ENCODE data around the gene DNM2. TPM values are rescaled to one million over a fixed set of nuclear protein-coding genes. Genes with fewer than 3 reads are reported as not detected.
A peak's percentile ranks its signal among the peaks of the same experiment; 100 is the strongest.

DNM2 gene
- total RNA-seq, 6 donors from 2014 or later: 238 to 744 (median 318) TPM

GRCh38 chr19:10717054-10717355 lies 874 bp upstream of the DNM2 start:
- DNase-seq: no peak
- TF ChIP-seq POLR2A (IDR thresholded peaks at IDR 0.05) (no peak), EP300 (IDR thresholded peaks at IDR 0.05) (peak in 1 of 4 donors; percentile 11)
- H3K9me3 ChIP-seq: no peaks in the 10 kb centered on the region
- peaks cover 0 to 28% (median 9%) of the 10 kb centered on the region in 4 donors for H3K36me3 ChIP-seq
- no peak for ATAC-seq (ENCODE audit: low FRiP score in 2 of 2)
- peak overlapping the region in 2 of 4 donors; percentile 24 to 30 for H3K4me3 ChIP-seq
- peak overlapping the region in 2 of 4 donors; percentile 23 to 70 for H3K27ac ChIP-seq
- H3K27me3 ChIP-seq: no peaks in the 10 kb centered on the region
- peaks cover 28 to 39% (median 33%) of the 10 kb centered on the region in 4 donors for H3K4me1 ChIP-seq
- WGBS, 2 donors: 30 to 31% methylated on average over 12 of the region's 12 CpGs

GRCh38 chr19:10718205-10719196 lies 622 bp downstream of the DNM2 start:
- Histone ChIP-seq H3K27ac (peak overlapping the region; percentile 94 to 98 (median 96)), H3K4me1 (peaks cover 31 to 54% (median 42%) of the 10 kb centered on the region in 4 donors), H3K36me3 (peaks cover 0 to 24% (median 2%) of the 10 kb centered on the region in 4 donors), H3K4me3 (peak overlapping the region; percentile 78 to 100 (median 92)), H3K27me3 (no peaks in the 10 kb centered on the region), H3K9me3 (no peaks in the 10 kb centered on the region)
- 1 to 3% methylated on average over 8 to 16 of the region's 70 CpGs for WGBS, 2 donors
- DNase-seq (peak in 1 of 2 donors; percentile 94), ATAC-seq (ENCODE audit: low FRiP score in 2 of 2) (peak in 1 of 2 donors; percentile 59)
- TF ChIP-seq CTCF (IDR thresholded peaks at IDR 0.05) (no peak), POLR2A (IDR thresholded peaks at IDR 0.05) (peak in 1 of 4 donors; percentile 7)

- H3K36me3 ChIP-seq: peaks cover 0 to 29% (median 2%) of the 10 kb centered on the region in 4 donors
- TF ChIP-seq CTCF (IDR thresholded peaks at IDR 0.05) (no peak), POLR2AphosphoS5 (IDR thresholded peaks at IDR 0.05) (peak; percentile 20 to 59), POLR2A (IDR thresholded peaks at IDR 0.05) (no peak), EP300 (IDR thresholded peaks at IDR 0.05) (peak in 1 of 4 donors; percentile 35)
- ATAC-seq (ENCODE audit: low FRiP score in 2 of 2): no peak
- peak overlapping the region; percentile 78 to 100 (median 92) for H3K4me3 ChIP-seq
- DNase-seq: peak in 1 of 2 donors; percentile 54
- peak overlapping the region; percentile 94 to 98 (median 96) for H3K27ac ChIP-seq
- no peaks in the 10 kb centered on the region for H3K9me3 ChIP-seq
- no peaks in the 10 kb centered on the region for H3K27me3 ChIP-seq
- peaks cover 34 to 64% (median 49%) of the 10 kb centered on the region in 4 donors for H3K4me1 ChIP-seq
- 37 to 40% methylated on average over 5 of the region's 5 CpGs for WGBS, 2 donors
Observed at GRCh38 chr19:10719466-10719961, 1.6 kb downstream of the DNM2 start.

- no peak for ATAC-seq (ENCODE audit: low FRiP score in 2 of 2)
- WGBS, 2 donors: 88 to 89% methylated on average over 6 of the region's 6 CpGs
- Histone ChIP-seq H3K27me3 (no peaks in the 10 kb centered on the region), H3K9me3 (no peaks in the 10 kb centered on the region), H3K27ac (peak overlapping the region; percentile 94 to 98 (median 96)), H3K4me1 (peaks cover 43 to 75% (median 59%) of the 10 kb centered on the region in 4 donors), H3K36me3 (peaks cover 0 to 33% (median 2%) of the 10 kb centered on the region in 4 donors), H3K4me3 (peak overlapping the region in 2 of 4 donors; percentile 2 to 100)
- TF ChIP-seq POLR2A (IDR thresholded peaks at IDR 0.05) (no peak), POLR2AphosphoS5 (IDR thresholded peaks at IDR 0.05) (no peak), CTCF (IDR thresholded peaks at IDR 0.05) (no peak), EP300 (IDR thresholded peaks at IDR 0.05) (no peak)
- no peak for DNase-seq
Observed at GRCh38 chr19:10720607-10721125, 2.8 kb downstream of the DNM2 start.

GRCh38 chr19:10723591-10723990 lies 5.7 kb downstream of the DNM2 start:
- DNase-seq: peak in 1 of 2 donors; percentile 60
- no peak for ATAC-seq (ENCODE audit: low FRiP score in 2 of 2)
- Histone ChIP-seq H3K4me3 (no peak overlapping the region), H3K9me3 (no peaks in the 10 kb centered on the region), H3K27me3 (no peaks in the 10 kb centered on the region), H3K4me1 (peaks cover 63 to 99% (median 84%) of the 10 kb centered on the region in 4 donors), H3K27ac (peak overlapping the region; percentile 19 to 98 (median 50)), H3K36me3 (peaks cover 0 to 33% (median 2%) of the 10 kb centered on the region in 4 donors)
- no peak for TF ChIP-seq EP300 (IDR thresholded peaks at IDR 0.05)
- TF ChIP-seq POLR2A (IDR thresholded peaks at IDR 0.05): no peak
- TF ChIP-seq CTCF (IDR thresholded peaks at IDR 0.05): no peak
- TF ChIP-seq POLR2AphosphoS5 (IDR thresholded peaks at IDR 0.05): no peak
- 48 to 66% methylated on average over 3 of the region's 3 CpGs for WGBS, 2 donors
